CD4-positive, alpha-beta memory T cell (primary cell): ENCODE results near the gene PCSK9. TPM values are rescaled to one million over a fixed set of nuclear protein-coding genes. Genes with fewer than 3 reads are reported as not detected.

Experiments used
- CTCF ChIA-PET: fragments of 350-600 bp; sonication (Branson Sonifier 250); formaldehyde crosslinking; loops from one replicate; lab custom pipeline; 2021; ENCODE audit warnings: inconsistent platforms; ENCODE audit not compliant: partially characterized antibody; lab: Charles Lee
- POLR2A ChIA-PET: fragments of 350-600 bp; sonication (Branson Sonifier 250); formaldehyde crosslinking; loops from one replicate; lab custom pipeline; 2021; ENCODE audit not compliant: partially characterized antibody; lab: Charles Lee
- DNase-seq, 5 donors: peaks; one replicate each; pipeline versions ENCODE4 v3.0.0 to v3.0.0-alpha.2; 2020 to 2022; ENCODE audit warnings: mixed read lengths in 1 of 5
- H3K27ac ChIP-seq: one replicate; pipeline ENCODE4 v1.7.0; 2013; ENCODE audit warnings: low read depth, low read length
- H3K27me3 ChIP-seq: 2 replicates; pipeline ENCODE4 v1.7.0; 2013; ENCODE audit warnings: mild to moderate bottlenecking, low read length, moderate library complexity; ENCODE audit not compliant: insufficient read depth
- H3K36me3 ChIP-seq: 2 replicates; pipeline ENCODE4 v1.7.0; 2013; ENCODE audit warnings: mild to moderate bottlenecking, low read length, moderate library complexity; ENCODE audit not compliant: insufficient read depth
- H3K4me1 ChIP-seq: 2 replicates; pipeline ENCODE4 v1.7.0; 2013; ENCODE audit warnings: mild to moderate bottlenecking, low read length, moderate library complexity; ENCODE audit not compliant: insufficient read depth
- H3K4me3 ChIP-seq, 2 donors: one replicate each; pipeline ENCODE4 v1.7.0; 2013; ENCODE audit warnings: low read length in 2 of 2, mild to moderate bottlenecking in 1 of 2
- H3K9me3 ChIP-seq, 2 donors: one replicate each; pipeline ENCODE4 v1.7.0; 2013; ENCODE audit warnings: low read length in 2 of 2, control low read depth in 1 of 2; ENCODE audit not compliant: control insufficient read depth in 1 of 2
- H3K27ac Mint-ChIP-seq, 7 donors: one replicate each; pipeline ENCODE4 v1.8.0; 2020 to 2021; ENCODE audit warnings: mixed read lengths in 7 of 7, mild to moderate bottlenecking in 6 of 7, inconsistent platforms in 3 of 7, moderate library complexity in 3 of 7
- H3K27me3 Mint-ChIP-seq, 2 donors: one replicate each; pipeline ENCODE4 v1.8.0; 2020 to 2021; ENCODE audit warnings: mixed read lengths in 2 of 2
- H3K36me3 Mint-ChIP-seq, 2 donors: one replicate each; pipeline ENCODE4 v1.8.0; 2020 to 2021; ENCODE audit warnings: mixed read lengths in 2 of 2, inconsistent platforms in 1 of 2, mild to moderate bottlenecking in 1 of 2
- H3K4me1 Mint-ChIP-seq, 4 donors: one replicate each; pipeline ENCODE4 v1.8.0; 2020 to 2021; ENCODE audit warnings: mixed read lengths in 4 of 4, mild to moderate bottlenecking in 1 of 4
- H3K4me3 Mint-ChIP-seq, 8 donors: one replicate each; pipeline ENCODE4 v1.8.0; 2020 to 2021; ENCODE audit warnings: mixed read lengths in 8 of 8, mild to moderate bottlenecking in 7 of 8, moderate library complexity in 6 of 8, inconsistent platforms in 3 of 8
- H3K9me3 Mint-ChIP-seq, 8 donors: one replicate each; pipeline ENCODE4 v1.8.0; 2020 to 2021; ENCODE audit warnings: mixed read lengths in 8 of 8, mild to moderate bottlenecking in 5 of 8, inconsistent platforms in 3 of 8, moderate library complexity in 1 of 8
- intact Hi-C: fragments of 100-400 bp; cut with micrococcal nuclease; formaldehyde crosslinking; loops from one replicate; pipeline ENCODE4 v1.15.1; 2023
- polyA plus RNA-seq, 2 donors: library from polyadenylated mRNA; unstranded; fragments of 300-500 nt; fragmentation: Illumina TruSeq; gene quantifications; one replicate each; pipeline ENCODE4 v1.2.3, GENCODE V29; 2021
- total RNA-seq, 2 experiments: library from RNA; stranded (reverse); gene quantifications; one replicate each; pipeline ENCODE4 v1.2.3, GENCODE V29; 2021

Gene PCSK9
- total and polyA plus RNA-seq, 4 experiments from 2014 or later, result not detected

GRCh38 chr1:55081905-55082296, 42.6 kb downstream of the PCSK9 start:
- intact Hi-C loops, result no loop called here
- ChIA-PET POLR2A (no interaction called here), CTCF (no interaction called here)
- no peaks in the 10 kb centered on the region for H3K4me1 Mint-ChIP-seq
- no peak overlapping the region for H3K4me3 ChIP-seq
- no peaks in the 10 kb centered on the region for H3K9me3 Mint-ChIP-seq
- peak overlapping the region in 2 of 7 donors; percentile 20 to 24 for H3K27ac Mint-ChIP-seq
- H3K27me3 ChIP-seq, result no peaks in the 10 kb centered on the region
- H3K36me3 Mint-ChIP-seq, result peaks cover 72 to 90% of the 10 kb centered on the region in 2 donors
- H3K4me1 ChIP-seq, result no peaks in the 10 kb centered on the region
- H3K36me3 ChIP-seq, result peaks cover 92% of the 10 kb centered on the region
- H3K4me3 Mint-ChIP-seq, result no peak overlapping the region
- no peak for DNase-seq
- no peaks in the 10 kb centered on the region for H3K9me3 ChIP-seq
- no peak overlapping the region for H3K27ac ChIP-seq
- no peaks in the 10 kb centered on the region for H3K27me3 Mint-ChIP-seq

GRCh38 chr1:55084257-55084656, 44.9 kb downstream of the PCSK9 start:
- Histone ChIP-seq H3K36me3 (peaks cover 89% of the 10 kb centered on the region), H3K4me1 (no peaks in the 10 kb centered on the region), H3K27me3 (no peaks in the 10 kb centered on the region), H3K27ac (no peak overlapping the region), H3K9me3 (no peaks in the 10 kb centered on the region), H3K4me3 (no peak overlapping the region)
- Mint-ChIP-seq H3K4me1 (peaks cover 0 to 2% (median 0%) of the 10 kb centered on the region in 4 donors), H3K4me3 (no peak overlapping the region), H3K27ac (no peak overlapping the region), H3K9me3 (no peaks in the 10 kb centered on the region), H3K27me3 (no peaks in the 10 kb centered on the region), H3K36me3 (peaks cover 76 to 93% of the 10 kb centered on the region in 2 donors)
- POLR2A ChIA-PET, result no interaction called here
- no peak for DNase-seq
- intact Hi-C loops, result no loop called here
- CTCF ChIA-PET, result no interaction called here

GRCh38 chr1:55087439-55087838, 48.1 kb downstream of the PCSK9 start:
- Mint-ChIP-seq H3K9me3 (no peaks in the 10 kb centered on the region), H3K36me3 (peaks cover 77 to 93% of the 10 kb centered on the region in 2 donors), H3K4me3 (no peak overlapping the region), H3K4me1 (peaks cover 0 to 2% (median 0%) of the 10 kb centered on the region in 4 donors), H3K27me3 (no peaks in the 10 kb centered on the region), H3K27ac (peak overlapping the region in 3 of 7 donors; percentile 31 to 74 (median 56))
- intact Hi-C loops, result no loop called here
- Histone ChIP-seq H3K9me3 (no peaks in the 10 kb centered on the region), H3K27ac (no peak overlapping the region), H3K36me3 (peaks cover 82% of the 10 kb centered on the region), H3K4me3 (no peak overlapping the region), H3K27me3 (no peaks in the 10 kb centered on the region), H3K4me1 (no peaks in the 10 kb centered on the region)
- no peak for DNase-seq
- ChIA-PET CTCF (no interaction called here), POLR2A (no interaction called here)

- CTCF ChIA-PET, result no interaction called here
- H3K4me3 Mint-ChIP-seq, result peak overlapping the region in 1 of 8 donors; percentile 17
- intact Hi-C loops, result no loop called here
Measured at GRCh38 chr1:55088413-55088812, 49.1 kb downstream of the PCSK9 start.

GRCh38 chr1:55089683-55090082, 50.3 kb downstream of the PCSK9 start:
- H3K9me3 ChIP-seq, result no peaks in the 10 kb centered on the region
- peaks cover 0 to 2% (median 0%) of the 10 kb centered on the region in 4 donors for H3K4me1 Mint-ChIP-seq
- H3K4me3 Mint-ChIP-seq, result no peak overlapping the region
- no peaks in the 10 kb centered on the region for H3K9me3 Mint-ChIP-seq
- ChIA-PET CTCF (no interaction called here), POLR2A (no interaction called here)
- peaks cover 76% of the 10 kb centered on the region for H3K36me3 ChIP-seq
- no peaks in the 10 kb centered on the region for H3K27me3 Mint-ChIP-seq
- no peak for DNase-seq
- no peaks in the 10 kb centered on the region for H3K4me1 ChIP-seq
- peak overlapping the region in 2 of 7 donors; percentile 41 to 59 for H3K27ac Mint-ChIP-seq
- no peaks in the 10 kb centered on the region for H3K27me3 ChIP-seq
- no peak overlapping the region for H3K27ac ChIP-seq
- H3K4me3 ChIP-seq, result no peak overlapping the region
- peaks cover 71 to 92% of the 10 kb centered on the region in 2 donors for H3K36me3 Mint-ChIP-seq
- intact Hi-C loops, result no loop called here

More at GRCh38 chr1:55088413-55088812, 49.1 kb downstream of the PCSK9 start:
- H3K27me3 Mint-ChIP-seq, result no peaks in the 10 kb centered on the region
- peaks cover 81% of the 10 kb centered on the region for H3K36me3 ChIP-seq
- no peak overlapping the region for H3K4me3 ChIP-seq
- H3K36me3 Mint-ChIP-seq, result peaks cover 75 to 92% of the 10 kb centered on the region in 2 donors
- peak overlapping the region in 6 of 7 donors; percentile 17 to 76 (median 48) for H3K27ac Mint-ChIP-seq
- H3K9me3 ChIP-seq, result no peaks in the 10 kb centered on the region
- H3K27ac ChIP-seq, result no peak overlapping the region
- peaks cover 0 to 2% (median 0%) of the 10 kb centered on the region in 4 donors for H3K4me1 Mint-ChIP-seq
- POLR2A ChIA-PET, result no interaction called here
- DNase-seq, result no peak
- no peaks in the 10 kb centered on the region for H3K4me1 ChIP-seq
- H3K27me3 ChIP-seq, result no peaks in the 10 kb centered on the region
- H3K9me3 Mint-ChIP-seq, result no peaks in the 10 kb centered on the region

- H3K27ac ChIP-seq, result no peak overlapping the region
- ChIA-PET CTCF (interaction anchor here (1.0 kb wide), 1 partner anchor 12 kb away, joined by 3 read pairs; no protein-coding TSS in a partner anchor), POLR2A (no interaction called here)
- Mint-ChIP-seq H3K4me1 (peaks cover 0 to 2% (median 0%) of the 10 kb centered on the region in 4 donors), H3K27me3 (no peaks in the 10 kb centered on the region), H3K4me3 (no peak overlapping the region), H3K36me3 (peaks cover 75 to 95% of the 10 kb centered on the region in 2 donors), H3K9me3 (no peaks in the 10 kb centered on the region), H3K27ac (peak overlapping the region in 1 of 7 donors; percentile 28)
- H3K27me3 ChIP-seq, result no peaks in the 10 kb centered on the region
- no peak for DNase-seq
- no peak overlapping the region for H3K4me3 ChIP-seq
- H3K9me3 ChIP-seq, result no peaks in the 10 kb centered on the region
- peaks cover 73% of the 10 kb centered on the region for H3K36me3 ChIP-seq
- no peaks in the 10 kb centered on the region for H3K4me1 ChIP-seq
- intact Hi-C loops, result no loop called here
Measured at GRCh38 chr1:55092475-55092874, 53.1 kb downstream of the PCSK9 start.

- H3K36me3 ChIP-seq, result peaks cover 69% of the 10 kb centered on the region
- H3K4me1 Mint-ChIP-seq, result no peaks in the 10 kb centered on the region
- no peaks in the 10 kb centered on the region for H3K27me3 ChIP-seq
- no peak overlapping the region for H3K4me3 Mint-ChIP-seq
- peak overlapping the region in 3 of 7 donors; percentile 25 to 56 (median 31) for H3K27ac Mint-ChIP-seq
- no peaks in the 10 kb centered on the region for H3K4me1 ChIP-seq
- ChIA-PET CTCF (no interaction called here), POLR2A (no interaction called here)
- DNase-seq, result no peak
- no peaks in the 10 kb centered on the region for H3K9me3 Mint-ChIP-seq
- peaks cover 67 to 92% of the 10 kb centered on the region in 2 donors for H3K36me3 Mint-ChIP-seq
- no peak overlapping the region for H3K27ac ChIP-seq
- H3K27me3 Mint-ChIP-seq, result no peaks in the 10 kb centered on the region
- H3K4me3 ChIP-seq, result no peak overlapping the region
- no peaks in the 10 kb centered on the region for H3K9me3 ChIP-seq
- intact Hi-C loops, result no loop called here
Measured at GRCh38 chr1:55095095-55095494, 55.7 kb downstream of the PCSK9 start.
